SK-N-MC (cell line): ENCODE data around the gene SLC25A53.
"Not testable (repeated sequence)": the region's sequence is repeated elsewhere in the genome, so short reads cannot be mapped to it uniquely, and the experiment has no call there.

Experiments
- EZH2 ChIP-seq: fragments of 200-600 bp; sonication (generic); IDR thresholded peaks from one replicate; pipeline ENCODE4 v1.6.1; 2017; ENCODE audit warnings: antibody characterized with exemption
- FOXP2 ChIP-seq: optimal IDR thresholded peaks from 2 replicates; pipeline ENCODE3; 2011; ENCODE audit warnings: mild to moderate bottlenecking, moderate library complexity; ENCODE audit not compliant: insufficient read depth; ENCODE audit errors: extremely low read length, control extremely low read depth
- POLR2AphosphoS5 ChIP-seq: IDR thresholded peaks from 2 replicates; pipeline ENCODE4 v1.6.1; 2012; ENCODE audit warnings: mild to moderate bottlenecking, low read depth, low read length, borderline replicate concordance

- TF ChIP-seq EZH2, FOXP2, POLR2AphosphoS5: not testable (repeated sequence)
These were observed 79.0 kb downstream of the SLC25A53 start for GRCh38 chrX:104077854-104078253.
